ENCODE data around the gene MRTO4.
"Not testable (repeated sequence)": the region's sequence is repeated elsewhere in the genome, so short reads cannot be mapped to it uniquely, and the experiment has no call there.

Gene MRTO4

GRCh38 chr1:19273106-19273843 is 21.7 kb downstream of the MRTO4 start:
- no peak for DNase-seq

DNA sequence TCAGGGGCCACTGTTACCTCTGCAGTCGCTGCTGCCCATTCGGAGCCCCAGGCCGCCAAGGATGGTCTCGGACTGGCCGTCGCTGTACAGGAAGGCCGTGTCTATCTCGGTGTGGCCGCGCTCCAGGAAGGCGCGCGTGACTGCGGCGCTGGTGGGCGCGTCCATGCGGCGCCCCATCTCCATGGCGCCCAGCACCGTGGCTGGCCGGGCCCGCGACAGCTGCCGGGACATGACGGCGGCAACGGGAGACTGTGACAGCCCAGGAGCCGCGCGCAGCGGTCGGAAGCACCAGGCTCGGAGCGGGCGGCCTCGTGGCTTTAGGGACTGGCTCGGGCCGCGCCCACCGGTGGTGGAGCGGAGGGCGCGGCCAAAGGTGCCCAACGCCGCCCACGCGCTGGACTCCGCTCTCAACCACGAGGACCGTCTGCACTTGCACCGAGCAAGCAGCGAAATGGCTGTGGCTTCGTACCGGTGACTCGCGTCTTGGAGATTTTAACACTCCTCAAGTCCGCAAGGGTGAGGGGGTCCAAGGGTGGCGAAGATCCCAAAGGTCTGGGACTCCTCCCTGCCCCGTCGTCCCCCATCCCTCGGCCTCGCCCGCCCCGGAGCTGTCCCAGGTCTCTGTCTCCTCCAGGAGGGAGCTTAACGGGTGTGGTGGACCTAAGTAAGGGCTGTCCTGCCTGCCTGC is 22.4 kb downstream of the MRTO4 start:
- DNase-seq: not testable (repeated sequence)

- no peak for DNase-seq
These were observed 23.0 kb downstream of the MRTO4 start for GRCh38 chr1:19274636-19275035.

DNA sequence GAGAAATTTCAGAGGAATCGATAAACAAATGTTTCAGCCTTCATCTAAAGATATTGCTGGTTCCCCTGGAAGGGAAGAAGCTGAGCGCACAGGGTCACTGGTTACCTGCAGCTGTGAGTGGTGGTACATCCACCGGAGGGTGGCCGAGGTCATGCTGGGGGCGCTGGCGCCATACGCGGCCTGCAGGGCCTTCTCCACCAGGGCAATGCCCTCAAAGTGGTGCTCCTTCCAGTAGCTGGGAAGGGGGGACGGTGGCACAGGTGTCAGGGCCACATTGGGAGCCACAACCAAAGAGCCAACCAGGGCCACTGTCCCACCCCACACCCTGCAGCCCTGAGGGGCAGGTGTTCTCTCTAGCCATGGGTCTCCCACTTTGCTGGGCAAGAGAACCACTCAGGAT is 32.3 kb downstream of the MRTO4 start:
- no peak for DNase-seq

GRCh38 chr1:19284881-19285280 is 33.3 kb downstream of the MRTO4 start:
- no peak for DNase-seq

- DNase-seq: not testable (repeated sequence)
These were observed 33.8 kb downstream of the MRTO4 start for GRCh38 chr1:19285366-19285765.

DNA sequence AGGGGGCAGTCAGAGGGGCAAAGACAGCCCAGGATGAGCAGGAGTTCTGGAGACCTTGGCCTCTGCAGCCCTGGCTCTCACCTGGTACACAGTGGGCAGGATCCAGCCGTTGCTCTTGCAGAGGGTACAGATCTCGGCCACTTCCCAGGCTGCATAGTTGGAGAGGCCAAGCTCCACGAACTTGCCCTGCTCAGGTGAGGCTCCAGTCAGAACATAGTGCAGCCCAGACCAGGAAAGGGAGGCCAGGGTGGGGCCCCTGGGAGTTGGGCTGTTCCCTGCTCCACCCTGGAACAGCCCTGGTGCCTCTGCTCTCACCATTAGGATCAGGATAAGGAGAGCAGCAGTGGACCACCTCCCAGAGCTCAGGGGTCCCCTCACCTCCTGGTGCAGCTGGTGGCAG is 34.2 kb downstream of the MRTO4 start:
- DNase-seq: not testable (repeated sequence)

- DNase-seq: no peak
These were observed 36.0 kb downstream of the MRTO4 start for GRCh38 chr1:19287436-19288185.

GRCh38 chr1:19288324-19289241 is 37.0 kb downstream of the MRTO4 start, which contains the start of gene AKR7A3:
TSS of gene AKR7A3 (minus strand) at chr1:19288770. CDS start at chr1:19288709, 61 bp downstream.
- DNase-seq: not testable (repeated sequence)

- no peak for DNase-seq
These were observed 37.6 kb downstream of the MRTO4 start for GRCh38 chr1:19289244-19289643.

- DNase-seq: no peak
These were observed 43.0 kb downstream of the MRTO4 start for GRCh38 chr1:19294638-19295037.

- DNase-seq: no peak
These were observed 48.6 kb downstream of the MRTO4 start for GRCh38 chr1:19300211-19300610.

- DNase-seq: not testable (repeated sequence)
These were observed 52.5 kb downstream of the MRTO4 start for GRCh38 chr1:19304081-19304480.

- no peak for DNase-seq
These were observed 54.3 kb downstream of the MRTO4 start for GRCh38 chr1:19305880-19306279.

DNA sequence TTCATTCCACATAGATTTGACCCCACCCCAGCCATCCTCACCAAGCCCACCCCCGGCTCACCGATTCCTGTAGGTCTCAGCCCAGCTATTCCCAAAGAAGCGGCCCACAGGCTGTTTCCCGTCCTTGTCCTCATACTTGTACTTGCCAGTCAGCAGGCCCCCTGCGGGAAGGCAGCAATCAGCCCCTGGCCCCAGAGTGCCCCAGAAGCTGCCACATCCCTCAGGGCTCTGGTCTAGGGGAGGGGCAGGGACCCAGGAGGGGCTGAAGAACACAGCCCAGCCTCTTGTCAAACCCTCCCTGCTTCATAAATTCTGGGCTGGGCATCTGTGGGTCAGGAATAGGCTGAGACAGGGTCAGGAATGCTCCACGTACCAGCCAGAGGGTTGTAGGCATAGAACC is 55.3 kb downstream of the MRTO4 start:
- DNase-seq: no peak

- no peak for DNase-seq
These were observed 56.3 kb downstream of the MRTO4 start for GRCh38 chr1:19307794-19308508.

- DNase-seq: no peak
These were observed 56.9 kb downstream of the MRTO4 start for GRCh38 chr1:19308509-19308907.

GRCh38 chr1:19309123-19309813 is 57.7 kb downstream of the MRTO4 start:
- no peak for DNase-seq
